Hematopoietic multipotent progenitor cell treated with erythropoietin and hydrocortisone succinate and interleukin-3 and kit ligand, for 8 days (in vitro differentiated cells): Measurements from ENCODE around the gene ZNF580.

Experiments used
- DNase-seq: peaks from one replicate; pipeline ENCODE4 v3.0.0-alpha.2; 2015

Gene ZNF580

DNA sequence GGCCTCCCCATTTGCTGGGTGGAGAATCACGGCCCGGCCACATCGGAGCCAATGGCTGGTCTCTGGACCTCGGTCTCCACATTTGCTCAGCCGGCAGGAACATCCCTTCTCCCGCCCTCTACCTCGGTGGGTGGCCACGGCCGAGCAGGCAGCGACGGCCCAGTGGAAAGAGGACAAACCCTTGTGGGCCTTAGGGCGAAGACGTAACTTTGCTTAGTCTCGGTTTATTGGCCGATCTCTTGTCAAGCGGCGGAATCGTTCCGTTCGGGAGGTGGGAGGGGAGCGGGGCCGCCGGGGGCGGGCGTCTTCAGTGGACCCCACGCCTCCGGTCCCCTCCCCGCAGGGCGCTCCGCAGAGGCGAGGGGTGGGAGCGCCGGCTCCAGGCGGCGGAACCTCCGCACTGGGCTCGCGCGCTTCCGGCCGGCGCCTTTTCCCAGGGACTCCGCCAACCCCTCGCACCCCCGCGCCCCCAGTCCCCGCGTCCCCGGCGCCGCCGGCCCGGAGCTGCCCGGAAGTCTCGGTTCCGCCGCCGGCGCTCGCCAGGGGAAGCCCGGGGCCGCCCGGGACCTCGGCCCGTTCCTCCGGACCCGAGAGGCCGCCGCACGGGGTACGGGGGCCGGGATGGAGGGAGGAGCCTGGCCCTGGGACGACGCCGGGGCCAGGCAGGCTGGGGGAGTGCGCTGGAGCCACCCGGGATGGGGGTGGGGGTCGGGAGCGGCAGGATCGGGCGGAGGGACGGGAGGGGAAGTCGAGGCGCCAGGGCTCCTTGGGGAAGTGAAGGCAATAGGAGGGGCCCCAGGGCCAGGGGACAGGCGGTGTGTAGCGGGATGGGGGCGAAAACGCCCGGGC, at the start of gene ZNF580:
Gene ZNF580, plus strand, starts transcription at position 426 of the 849 bp plus-strand sequence. CDS start 1,507 bp downstream, outside the sequence.
- peak; percentile 76 for DNase-seq

DNA sequence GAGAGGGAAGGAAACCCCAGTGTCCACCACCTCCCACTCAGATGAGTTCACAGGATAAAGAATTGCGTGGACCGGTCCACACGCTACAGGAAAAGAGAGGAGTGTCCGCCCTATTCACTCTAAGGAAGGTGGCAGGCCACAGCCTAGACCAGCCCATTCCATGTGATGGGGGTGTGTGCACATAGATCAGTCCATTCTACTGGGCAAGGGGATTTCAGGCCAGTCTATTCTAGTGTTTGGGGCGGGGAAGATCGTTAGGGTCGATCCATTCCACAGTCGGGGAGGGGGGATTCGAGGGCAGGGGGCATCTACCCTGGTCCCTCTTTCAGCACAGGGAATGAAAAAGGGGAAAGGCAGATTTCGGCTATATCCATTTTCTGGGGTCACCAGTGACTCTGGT, 49.2 kb upstream of the ZNF580 start:
- no peak for DNase-seq

DNA sequence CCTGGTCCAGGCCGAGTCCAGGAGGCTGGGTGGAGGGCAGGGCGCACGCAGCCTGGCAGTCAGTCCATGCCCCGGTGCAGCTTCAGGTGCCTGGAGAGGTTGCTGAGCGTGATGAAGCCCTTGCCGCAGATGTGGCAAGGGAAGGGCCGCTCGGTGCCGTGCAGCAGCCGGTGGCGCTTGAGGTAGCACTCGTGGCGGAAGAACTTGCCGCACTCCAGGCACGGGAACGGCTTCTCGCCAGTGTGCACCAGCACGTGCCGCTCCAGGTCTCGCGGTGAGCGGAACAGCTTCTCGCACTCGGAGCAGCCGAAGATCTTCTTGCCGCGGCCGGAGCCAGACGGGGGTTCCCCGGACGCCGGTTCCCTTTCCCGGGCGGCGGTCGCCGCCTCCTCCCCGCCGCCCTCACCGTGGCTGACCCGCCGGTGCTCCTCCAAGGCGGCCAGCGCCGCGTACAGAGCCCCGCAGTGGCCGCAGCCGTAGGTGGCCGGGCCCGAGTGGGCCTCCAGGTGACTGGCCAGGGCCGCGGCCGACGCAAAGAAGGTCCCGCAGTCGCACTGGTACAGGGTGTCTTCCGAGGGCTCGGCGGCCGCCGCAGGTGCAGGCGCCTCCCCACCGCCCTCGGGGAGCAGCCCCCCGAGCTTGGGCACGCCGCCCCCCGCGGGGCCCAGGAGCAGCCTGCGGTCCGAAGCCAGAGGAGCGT, 48.3 kb upstream of the ZNF580 start:
- DNase-seq, result no peak

- DNase-seq, result no peak
These were observed 47.6 kb upstream of the ZNF580 start for GRCh38 chr19:55593096-55593772.

- no peak for DNase-seq
These were observed 45.7 kb upstream of the ZNF580 start for GRCh38 chr19:55594996-55595545.

- DNase-seq, result no peak
These were observed 44.5 kb upstream of the ZNF580 start for GRCh38 chr19:55596304-55596703.

DNA sequence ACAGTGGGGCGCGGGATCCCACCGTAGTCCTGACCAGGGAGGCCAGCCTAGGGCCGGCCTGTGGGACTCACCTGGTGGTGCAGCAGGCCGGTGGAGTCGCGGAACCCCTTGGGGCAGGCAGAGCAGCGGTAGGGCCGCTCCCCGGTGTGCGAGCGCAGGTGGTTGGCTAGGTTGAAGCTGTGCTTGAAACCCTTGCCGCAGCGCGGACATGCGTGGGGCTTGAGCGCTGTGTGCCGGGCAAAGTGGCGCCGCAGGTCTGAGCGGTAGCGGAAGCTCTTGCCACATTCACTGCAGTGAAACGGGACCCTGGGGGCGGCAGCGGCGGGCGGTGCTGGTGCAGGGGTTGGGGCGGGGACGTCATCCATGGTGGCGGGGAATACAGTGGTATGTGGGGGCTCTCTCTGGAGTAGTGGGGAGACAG, 43.3 kb upstream of the ZNF580 start:
- no peak for DNase-seq

DNA sequence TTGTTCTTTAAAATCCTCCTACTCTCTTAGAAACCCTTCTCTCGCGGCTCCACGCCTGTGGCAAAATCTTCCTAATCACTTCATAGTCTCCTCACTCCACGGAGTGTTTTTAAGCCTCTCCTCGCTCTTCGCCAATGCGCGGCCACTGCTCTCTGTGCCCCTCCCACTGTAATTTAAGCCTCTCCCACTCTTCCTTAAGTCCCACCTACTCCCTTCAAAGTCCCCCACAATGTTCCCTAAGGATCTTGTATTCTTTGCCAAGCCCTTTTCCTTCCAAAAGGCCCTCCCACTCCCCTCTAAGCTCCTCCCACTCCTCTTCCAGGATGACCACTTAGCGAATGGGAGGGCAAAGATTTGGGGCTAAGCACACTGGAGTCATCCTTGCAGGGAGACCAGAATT, 42.8 kb upstream of the ZNF580 start:
- DNase-seq, result no peak

GRCh38 chr19:55598719-55599467, 41.9 kb upstream of the ZNF580 start:
- peak; percentile 97 for DNase-seq

- peak; percentile 99 for DNase-seq
These were observed 41.3 kb upstream of the ZNF580 start, which contains the start of gene FIZ1 for GRCh38 chr19:55599468-55599841. Gene FIZ1, minus strand, starts transcription at chr19:55599517. Its CDS starts 1,652 bp downstream, at chr19:55597865.

DNA sequence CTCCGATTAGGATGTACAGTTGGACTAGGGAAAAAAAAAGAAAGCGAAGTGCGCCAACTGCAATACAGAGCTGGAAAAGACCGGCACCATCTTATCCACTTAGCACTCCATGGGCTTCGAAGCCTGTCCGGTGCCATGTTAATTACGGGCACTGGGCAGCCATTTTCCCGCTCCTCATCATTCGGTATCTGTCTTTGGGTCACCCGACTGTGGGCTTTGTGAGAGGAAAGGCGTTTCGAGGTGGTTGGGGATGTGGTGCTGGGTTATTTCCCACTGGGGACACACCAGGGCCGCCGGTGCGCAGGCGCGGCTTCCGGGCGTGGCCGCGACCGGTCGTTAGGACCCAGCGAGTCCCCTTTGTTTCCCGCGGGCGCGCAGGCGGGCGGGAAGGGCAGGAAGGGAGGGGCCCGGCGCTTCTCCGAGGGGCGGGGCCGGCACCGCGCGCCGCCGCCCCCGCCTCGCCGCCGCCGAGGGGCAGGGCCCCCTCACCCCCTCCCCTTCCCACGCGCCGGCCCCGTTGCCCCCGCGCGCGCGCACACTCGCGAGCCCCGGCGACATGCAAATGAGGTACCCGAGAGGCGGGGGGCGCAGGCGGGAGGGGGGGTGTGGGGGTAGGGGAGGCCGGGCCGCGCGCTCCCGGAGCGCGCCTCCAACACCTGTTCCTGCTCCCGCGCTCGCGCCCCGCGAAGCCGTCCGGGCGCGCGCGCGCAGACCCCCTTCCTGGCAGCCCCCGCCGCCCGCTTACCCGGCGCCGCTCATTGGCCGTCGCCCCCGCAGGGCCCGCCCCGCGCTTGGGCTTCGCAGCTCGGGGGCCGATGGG, 40.8 kb upstream of the ZNF580 start, which contains the start of gene ZNF524:
Gene ZNF524, plus strand, starts transcription at position 447 of the 820 bp plus-strand sequence. CDS start 1,825 bp downstream, outside the sequence.
- peak; percentile 94 for DNase-seq

- DNase-seq, result no peak
These were observed 40.2 kb upstream of the ZNF580 start for GRCh38 chr19:55600662-55601028.

DNA sequence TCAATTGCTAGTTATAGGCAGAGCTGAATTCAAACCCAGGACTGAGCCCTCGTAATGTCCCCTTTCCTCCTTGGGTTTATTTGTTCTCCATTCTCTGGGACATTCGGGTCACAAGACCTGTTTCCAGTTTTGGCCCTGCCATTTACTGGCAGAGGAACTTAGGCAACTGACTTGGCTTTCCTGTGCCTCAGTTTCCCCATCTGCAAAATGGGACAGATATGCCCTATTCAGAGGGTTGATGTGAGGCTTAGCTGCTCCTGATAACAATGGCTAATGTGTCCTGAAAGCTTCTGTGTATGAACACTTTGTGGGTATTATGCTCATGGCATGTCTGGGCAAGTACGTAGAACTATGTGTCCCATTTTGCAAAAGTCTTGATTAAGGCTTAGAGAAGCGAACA, 39.7 kb upstream of the ZNF580 start:
- DNase-seq, result peak; percentile 34

GRCh38 chr19:55602104-55603001, 38.4 kb upstream of the ZNF580 start:
- DNase-seq, result no peak

GRCh38 chr19:55603115-55603514, 37.7 kb upstream of the ZNF580 start:
- DNase-seq, result no peak

GRCh38 chr19:55603581-55604292, 37.1 kb upstream of the ZNF580 start:
- peak; percentile 45 for DNase-seq

GRCh38 chr19:55605207-55605636, 35.6 kb upstream of the ZNF580 start:
- peak; percentile 96 for DNase-seq

DNA sequence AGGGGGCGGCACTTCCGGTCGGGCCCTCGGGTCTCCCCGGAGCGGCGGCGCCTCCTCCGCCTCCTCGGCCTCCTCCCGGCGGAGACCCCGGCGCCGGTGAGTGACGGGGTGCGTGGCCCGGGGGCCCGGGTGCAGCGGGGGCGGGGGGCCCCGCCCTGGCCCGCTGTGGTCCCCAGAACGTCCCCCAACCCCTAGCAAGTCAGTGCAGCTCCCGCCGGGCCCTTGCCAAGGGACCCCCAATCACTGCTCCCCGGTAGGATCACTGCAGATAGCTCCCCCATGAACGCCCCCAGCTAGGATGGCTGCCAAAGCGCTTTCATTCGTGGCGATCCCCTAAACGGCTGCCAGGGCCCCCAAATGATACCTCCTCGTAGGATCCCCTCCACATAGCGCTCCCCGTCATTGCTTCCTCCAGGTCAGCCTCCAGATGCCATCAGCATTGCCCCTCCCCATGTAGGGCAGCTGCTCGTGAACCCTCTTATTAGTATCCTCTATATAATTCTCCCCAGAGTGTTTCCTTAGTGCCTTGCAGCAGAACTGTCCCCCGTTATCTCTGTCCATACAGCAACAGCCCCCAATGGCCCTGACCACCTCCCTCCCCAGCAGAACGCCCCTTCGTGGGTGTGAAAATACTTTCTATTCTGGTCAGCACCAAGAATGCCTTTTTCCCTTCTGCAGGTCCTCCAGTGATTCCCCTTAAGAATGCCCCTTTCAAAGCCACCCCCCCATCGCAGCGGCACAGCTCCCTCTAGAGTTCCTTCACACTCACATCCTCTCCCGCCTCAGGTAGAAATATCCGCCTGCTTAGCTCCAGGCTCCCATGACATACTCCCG, 34.9 kb upstream of the ZNF580 start, which contains the start of gene ZNF865:
Gene ZNF865, plus strand, starts transcription at position 11 of the 834 bp plus-strand sequence. CDS start 7,972 bp downstream, outside the sequence.
- DNase-seq, result peak; percentile 86

DNA sequence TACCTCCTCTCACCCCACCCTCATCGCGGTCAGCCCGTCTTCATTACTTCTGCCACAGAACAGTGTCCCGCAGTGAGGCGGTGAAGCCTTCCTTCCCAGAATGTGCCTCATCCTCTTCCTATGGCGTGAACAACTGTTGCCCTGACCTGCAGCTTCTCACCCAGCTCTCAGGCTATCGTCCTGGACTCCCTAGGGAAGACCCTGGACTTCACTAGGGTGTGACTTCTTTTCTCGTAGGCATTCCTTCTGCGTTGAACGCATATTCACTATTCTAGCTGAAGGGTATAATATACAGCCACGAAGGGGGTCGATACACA, 34.4 kb upstream of the ZNF580 start:
- no peak for DNase-seq
